Right ventricle myocardium superior (tissue), 1 donor: Measurements from ENCODE around the gene GNAI3. TPM values are rescaled to one million over a fixed set of nuclear protein-coding genes. Genes with fewer than 3 reads are reported as not detected.
A peak's percentile ranks its signal among the peaks of the same experiment; 100 is the strongest.

Source experiments
- ATAC-seq: fragments of 200-7000 bp; cut with Tn5 transposase; one replicate; pipeline ENCODE4 v1.9.1; 2020; ENCODE audit warnings: mild to moderate bottlenecking; ENCODE audit not compliant: poor library complexity
- DNase-seq: peaks from one replicate; pipeline ENCODE4 v3.0.0-alpha.2; 2020
- intact Hi-C: fragments of 100-400 bp; cut with DNase I; formaldehyde crosslinking; loops from one replicate; pipeline ENCODE4 v1.11.2; 2022
- long read RNA-seq: library from polyadenylated mRNA; unstranded; transcript quantifications from one replicate; pipeline ENCODE4 v2.0.0, GENCODE V29; 2021
- total RNA-seq: library from RNA; stranded (reverse); fragmentation: NEBNext Ultra II Directional; extraction: Animal tissue kit (Norgen Biotek cat#: 25700); gene quantifications from one replicate; pipeline ENCODE4 v1.2.1, GENCODE V29; 2021
- donor health status: DM: no; HTN: yes; CAD: no; lungs with severe emphysema.

GNAI3 gene
- total RNA-seq, result 2.4 TPM
- long read RNA-seq, full-length matches to known transcripts, result 52 of 53 reads
- long read RNA-seq, partial matches to known transcripts, result 0 of 53 reads
- long read RNA-seq, other reads (novel, unspliced or antisense), result 1 of 53 reads

- ATAC-seq (peak; percentile 97), DNase-seq (peak; percentile 98)
- intact Hi-C loops, result loop anchor here (5.0 kb wide), 2 partner anchors 84 to 434 kb away; partner anchors contain the start of gene AHCYL1
Observed at GRCh38 chr1:109548321-109549267, at the start of gene GNAI3. GNAI3 (plus strand) TSS chr1:109548615; CDS start chr1:109548721, 106 bp downstream.

- ATAC-seq, result no peak
- intact Hi-C loops, result no loop called here
- DNase-seq, result no peak
Observed at GRCh38 chr1:109499081-109499480, 49.3 kb upstream of the GNAI3 start.

GRCh38 chr1:109499661-109500536 lies 48.5 kb upstream of the GNAI3 start:
- ATAC-seq (no peak), DNase-seq (no peak)
- intact Hi-C loops, result no loop called here

DNA sequence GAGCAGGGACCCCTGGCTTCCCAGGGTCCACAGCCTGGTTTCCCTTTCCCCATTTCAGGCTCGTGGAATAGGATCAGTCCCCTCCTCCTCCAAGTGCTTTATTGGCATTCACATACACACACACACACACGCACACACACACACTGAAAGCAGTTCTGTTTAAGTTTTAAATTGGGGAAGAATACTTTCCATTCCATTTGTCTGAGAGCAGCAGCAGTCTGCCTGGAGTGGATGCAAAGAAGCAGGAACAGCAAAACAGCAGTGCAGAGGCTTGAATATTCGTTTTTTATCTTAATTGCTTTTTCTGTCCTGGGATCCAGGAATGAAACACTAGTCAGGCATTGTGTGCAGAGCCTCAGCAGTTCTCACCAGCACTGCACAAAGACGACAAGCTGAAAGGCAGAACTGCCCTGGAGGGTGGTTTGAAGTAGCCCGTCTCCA lies 47.5 kb upstream of the GNAI3 start:
- ATAC-seq (no peak), DNase-seq (no peak)
- intact Hi-C loops, result no loop called here

DNA sequence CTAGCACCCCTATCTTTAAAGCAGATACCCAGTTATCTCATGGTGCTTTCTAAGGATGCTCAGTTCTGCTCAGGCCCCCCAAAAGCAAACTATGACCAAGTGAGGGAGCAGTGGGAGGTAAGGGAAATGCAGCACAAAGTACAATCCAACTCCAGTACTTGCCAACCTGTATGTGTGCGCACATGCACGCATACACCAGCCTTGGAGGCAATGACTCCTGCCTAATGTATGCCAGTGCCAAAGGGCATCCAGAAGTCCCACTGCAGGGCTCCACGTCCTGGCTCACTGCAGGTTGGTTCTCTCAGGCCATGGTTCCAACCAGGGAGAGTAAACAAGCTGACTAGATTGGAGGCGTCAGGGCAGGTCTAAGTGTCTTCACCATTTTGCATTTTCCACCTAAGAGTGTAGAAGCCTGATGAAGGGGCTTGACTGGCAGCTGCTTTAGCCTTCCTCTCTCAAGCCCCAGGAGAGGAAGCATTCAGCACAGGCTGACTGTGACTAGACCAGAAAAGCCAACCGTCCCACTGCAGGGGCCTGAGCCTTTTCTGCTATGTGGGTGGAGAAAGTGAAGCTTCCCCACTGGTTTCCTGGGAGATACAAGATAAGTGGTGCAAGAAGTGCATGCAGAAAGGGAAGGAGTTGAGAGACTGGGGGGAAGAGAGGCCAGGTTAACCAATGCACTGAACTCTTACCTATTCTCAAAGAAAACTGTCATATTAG lies 46.6 kb upstream of the GNAI3 start:
- intact Hi-C loops, result no loop called here
- ATAC-seq (no peak), DNase-seq (no peak)

DNA sequence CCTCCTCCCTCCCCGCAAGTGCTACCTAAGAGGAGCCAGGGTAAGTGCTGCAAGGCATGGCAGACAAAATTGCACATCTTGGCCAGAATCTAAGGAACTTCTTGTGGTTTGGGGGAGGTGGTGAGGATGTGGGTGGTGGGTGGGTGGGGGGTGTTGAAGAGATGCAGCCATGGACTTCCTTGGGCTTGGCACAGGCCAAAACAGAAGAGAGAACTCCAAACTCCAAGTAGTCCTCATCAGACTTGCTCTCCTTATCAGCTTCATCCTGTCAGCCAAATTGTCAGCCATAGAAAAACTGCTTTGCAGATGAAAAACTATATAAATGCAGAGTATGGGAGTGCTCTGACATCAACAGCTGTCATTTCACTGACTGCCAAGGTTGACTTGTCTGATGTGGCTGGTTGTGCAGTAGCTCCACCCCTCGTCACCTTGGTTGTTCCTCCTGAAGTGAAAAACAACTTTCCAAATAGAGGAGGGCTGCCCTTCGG lies 46.0 kb upstream of the GNAI3 start:
- intact Hi-C loops, result no loop called here
- DNase-seq, result no peak
- ATAC-seq, result no peak

GRCh38 chr1:109503935-109504334 lies 44.5 kb upstream of the GNAI3 start:
- intact Hi-C loops, result no loop called here
- ATAC-seq (no peak), DNase-seq (no peak)

- no peak for ATAC-seq
- intact Hi-C loops, result no loop called here
- no peak for DNase-seq
Observed at GRCh38 chr1:109504974-109505373, 43.4 kb upstream of the GNAI3 start.

GRCh38 chr1:109508001-109508872 lies 40.2 kb upstream of the GNAI3 start:
- intact Hi-C loops, result no loop called here
- ATAC-seq (no peak), DNase-seq (no peak)

DNA sequence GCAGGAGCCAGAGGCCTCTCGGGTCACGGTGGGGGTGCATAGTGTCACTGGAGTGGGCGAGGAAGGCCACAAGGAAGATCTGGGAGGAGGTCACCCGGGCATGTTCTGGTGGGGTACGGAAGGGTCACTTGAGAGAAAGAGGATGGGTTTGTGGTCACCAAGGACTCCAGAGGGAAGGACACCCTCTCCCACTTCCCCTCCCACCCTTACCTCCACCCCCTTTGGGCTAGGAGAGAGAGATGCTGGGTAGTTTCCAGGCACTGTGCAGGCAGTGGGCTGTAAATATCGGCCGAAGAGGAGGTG lies 39.6 kb upstream of the GNAI3 start:
- no peak for DNase-seq
- intact Hi-C loops, result no loop called here

GRCh38 chr1:109509176-109510134 lies 39.0 kb upstream of the GNAI3 start, which contains the start of gene AMIGO1:
AMIGO1 (minus strand) TSS chr1:109509727; CDS start chr1:109508912, 815 bp downstream.
- peak; percentile 94 for ATAC-seq
- intact Hi-C loops, result no loop called here
- DNase-seq, result peak; percentile 84

More for the DNA sequence above, 39.6 kb upstream of the GNAI3 start:
- peak; percentile 13 for ATAC-seq

GRCh38 chr1:109513110-109513710 lies 35.2 kb upstream of the GNAI3 start:
- intact Hi-C loops, result no loop called here
- DNase-seq (no peak), ATAC-seq (no peak)

- ATAC-seq (no peak), DNase-seq (no peak)
- intact Hi-C loops, result no loop called here
Observed at GRCh38 chr1:109514846-109515245, 33.6 kb upstream of the GNAI3 start.

DNA sequence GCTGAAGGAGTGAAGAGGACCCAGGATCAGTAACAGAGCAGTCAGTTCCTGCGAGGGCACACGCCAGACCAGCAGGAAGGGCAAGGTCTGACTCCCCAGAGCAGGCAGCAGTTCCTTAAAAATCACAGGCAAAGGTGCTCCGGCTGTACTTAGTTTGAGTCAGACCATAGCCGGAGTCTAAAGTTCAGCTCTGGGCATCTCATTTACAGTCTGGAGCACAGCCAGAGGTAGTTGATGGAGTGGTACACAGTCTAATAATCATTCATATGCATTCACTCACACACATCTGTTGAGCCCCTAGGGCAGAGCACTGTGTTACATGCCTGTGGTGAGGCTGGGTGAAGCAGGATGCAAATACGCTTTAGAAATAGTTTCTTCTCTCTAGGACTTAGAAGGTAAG lies 31.5 kb upstream of the GNAI3 start:
- DNase-seq (no peak), ATAC-seq (no peak)
- intact Hi-C loops, result no loop called here

GRCh38 chr1:109517337-109517736 lies 31.1 kb upstream of the GNAI3 start:
- DNase-seq (no peak), ATAC-seq (no peak)
- intact Hi-C loops, result no loop called here
